Upper lobe of right lung (tissue), 1 donor: ENCODE data around the gene LTBP3. TPM values are rescaled to one million over a fixed set of nuclear protein-coding genes. Genes with fewer than 3 reads are reported as not detected.

ENCODE experiments used
- ATAC-seq: fragments of 200-7000 bp; cut with Tn5 transposase; one replicate; pipeline ENCODE4 v1.9.1; 2020; ENCODE audit warnings: mild to moderate bottlenecking, moderate library complexity
- DNase-seq: peaks from one replicate; pipeline ENCODE4 v3.0.0-alpha.2; 2020
- H3K27ac ChIP-seq: fragments of 200-600 bp; one replicate; pipeline ENCODE4 v1.8.0; 2022
- H3K27me3 ChIP-seq: fragments of 200-600 bp; one replicate; pipeline ENCODE4 v1.8.0; 2022; ENCODE audit warnings: mild to moderate bottlenecking
- H3K36me3 ChIP-seq: fragments of 200-600 bp; one replicate; pipeline ENCODE4 v1.8.0; 2022
- H3K4me1 ChIP-seq: fragments of 200-600 bp; one replicate; pipeline ENCODE4 v1.8.0; 2022
- H3K4me3 ChIP-seq: fragments of 200-600 bp; one replicate; pipeline ENCODE4 v1.8.0; 2022; ENCODE audit warnings: mild to moderate bottlenecking
- H3K9me3 ChIP-seq: fragments of 200-600 bp; one replicate; pipeline ENCODE4 v1.8.0; 2022
- intact Hi-C: fragments of 100-400 bp; cut with DNase I; formaldehyde crosslinking; loops from one replicate; pipeline ENCODE4 v1.11.0; 2022
- total RNA-seq: library from RNA; stranded (reverse); fragmentation: NEBNext Ultra II Directional; extraction: Animal tissue kit (Norgen Biotek cat#: 25700); gene quantifications from one replicate; pipeline ENCODE4 v1.2.1, GENCODE V29; 2021
- TF ChIP-seq, protein P1 (sequence below): fragments of 200-600 bp; IDR thresholded peaks from one replicate; pipeline ENCODE4 v1.8.0; 2022; ENCODE audit warnings: antibody characterized with exemption
- donor health status: DM: no; HTN: yes; CAD: no; lungs with severe emphysema.

Gene LTBP3
- total RNA-seq, 1 donor from 2014 or later, result 128 TPM

- intact Hi-C loops, result loop anchor here (5.0 kb wide), 1 partner anchor 74 kb away; no protein-coding TSS in a partner anchor
- H3K4me3 ChIP-seq, result peak overlapping the region; percentile 79
- TF ChIP-seq, protein P1, sequence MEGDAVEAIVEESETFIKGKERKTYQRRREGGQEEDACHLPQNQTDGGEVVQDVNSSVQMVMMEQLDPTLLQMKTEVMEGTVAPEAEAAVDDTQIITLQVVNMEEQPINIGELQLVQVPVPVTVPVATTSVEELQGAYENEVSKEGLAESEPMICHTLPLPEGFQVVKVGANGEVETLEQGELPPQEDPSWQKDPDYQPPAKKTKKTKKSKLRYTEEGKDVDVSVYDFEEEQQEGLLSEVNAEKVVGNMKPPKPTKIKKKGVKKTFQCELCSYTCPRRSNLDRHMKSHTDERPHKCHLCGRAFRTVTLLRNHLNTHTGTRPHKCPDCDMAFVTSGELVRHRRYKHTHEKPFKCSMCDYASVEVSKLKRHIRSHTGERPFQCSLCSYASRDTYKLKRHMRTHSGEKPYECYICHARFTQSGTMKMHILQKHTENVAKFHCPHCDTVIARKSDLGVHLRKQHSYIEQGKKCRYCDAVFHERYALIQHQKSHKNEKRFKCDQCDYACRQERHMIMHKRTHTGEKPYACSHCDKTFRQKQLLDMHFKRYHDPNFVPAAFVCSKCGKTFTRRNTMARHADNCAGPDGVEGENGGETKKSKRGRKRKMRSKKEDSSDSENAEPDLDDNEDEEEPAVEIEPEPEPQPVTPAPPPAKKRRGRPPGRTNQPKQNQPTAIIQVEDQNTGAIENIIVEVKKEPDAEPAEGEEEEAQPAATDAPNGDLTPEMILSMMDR, result no peak
- peak overlapping the region; percentile 100 for H3K27ac ChIP-seq
- ATAC-seq, result no peak
- H3K36me3 ChIP-seq, result peaks cover 56% of the 10 kb centered on the region
- no peak for DNase-seq
- H3K4me1 ChIP-seq, result peaks cover 24% of the 10 kb centered on the region
- H3K9me3 ChIP-seq, result no peaks in the 10 kb centered on the region
- no peaks in the 10 kb centered on the region for H3K27me3 ChIP-seq
Observed at GRCh38 chr11:65501472-65502273, 56.5 kb downstream of the LTBP3 start.

DNA sequence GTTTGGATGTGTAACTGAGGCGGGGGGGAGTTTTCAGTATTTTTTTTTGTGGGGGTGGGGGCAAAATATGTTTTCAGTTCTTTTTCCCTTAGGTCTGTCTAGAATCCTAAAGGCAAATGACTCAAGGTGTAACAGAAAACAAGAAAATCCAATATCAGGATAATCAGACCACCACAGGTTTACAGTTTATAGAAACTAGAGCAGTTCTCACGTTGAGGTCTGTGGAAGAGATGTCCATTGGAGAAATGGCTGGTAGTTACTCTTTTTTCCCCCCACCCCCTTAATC lies 57.0 kb downstream of the LTBP3 start:
- intact Hi-C loops, result loop anchor here (5.0 kb wide), 1 partner anchor 74 kb away; no protein-coding TSS in a partner anchor
- Histone ChIP-seq H3K36me3 (peaks cover 51% of the 10 kb centered on the region), H3K27me3 (no peaks in the 10 kb centered on the region), H3K4me1 (peaks cover 24% of the 10 kb centered on the region), H3K9me3 (no peaks in the 10 kb centered on the region), H3K4me3 (peak overlapping the region; percentile 79), H3K27ac (peak overlapping the region; percentile 100)
- DNase-seq, result no peak
- TF ChIP-seq, protein P1, result no peak
- no peak for ATAC-seq

DNA sequence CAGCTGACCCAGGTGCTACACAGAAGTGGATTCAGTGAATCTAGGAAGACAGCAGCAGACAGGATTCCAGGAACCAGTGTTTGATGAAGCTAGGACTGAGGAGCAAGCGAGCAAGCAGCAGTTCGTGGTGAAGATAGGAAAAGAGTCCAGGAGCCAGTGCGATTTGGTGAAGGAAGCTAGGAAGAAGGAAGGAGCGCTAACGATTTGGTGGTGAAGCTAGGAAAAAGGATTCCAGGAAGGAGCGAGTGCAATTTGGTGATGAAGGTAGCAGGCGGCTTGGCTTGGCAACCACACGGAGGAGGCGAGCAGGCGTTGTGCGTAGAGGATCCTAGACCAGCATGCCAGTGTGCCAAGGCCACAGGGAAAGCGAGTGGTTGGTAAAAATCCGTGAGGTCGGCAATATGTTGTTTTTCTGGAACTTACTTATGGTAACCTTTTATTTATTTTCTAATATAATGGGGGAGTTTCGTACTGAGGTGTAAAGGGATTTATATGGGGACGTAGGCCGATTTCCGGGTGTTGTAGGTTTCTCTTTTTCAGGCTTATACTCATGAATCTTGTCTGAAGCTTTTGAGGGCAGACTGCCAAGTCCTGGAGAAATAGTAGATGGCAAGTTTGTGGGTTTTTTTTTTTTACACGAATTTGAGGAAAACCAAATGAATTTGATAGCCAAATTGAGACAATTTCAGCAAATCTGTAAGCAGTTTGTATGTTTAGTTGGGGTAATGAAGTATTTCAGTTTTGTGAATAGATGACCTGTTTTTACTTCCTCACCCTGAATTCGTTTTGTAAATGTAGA lies 57.6 kb downstream of the LTBP3 start:
- H3K27ac ChIP-seq, result peak overlapping the region; percentile 100
- peak overlapping the region; percentile 79 for H3K4me3 ChIP-seq
- ATAC-seq (no peak), DNase-seq (peak; percentile 70)
- TF ChIP-seq, protein P1, result no peak
- no peaks in the 10 kb centered on the region for H3K9me3 ChIP-seq
- no peaks in the 10 kb centered on the region for H3K27me3 ChIP-seq
- intact Hi-C loops, result loop anchor here (5.0 kb wide), 1 partner anchor 73 kb away; no protein-coding TSS in a partner anchor
- H3K4me1 ChIP-seq, result peaks cover 24% of the 10 kb centered on the region
- H3K36me3 ChIP-seq, result peaks cover 46% of the 10 kb centered on the region

DNA sequence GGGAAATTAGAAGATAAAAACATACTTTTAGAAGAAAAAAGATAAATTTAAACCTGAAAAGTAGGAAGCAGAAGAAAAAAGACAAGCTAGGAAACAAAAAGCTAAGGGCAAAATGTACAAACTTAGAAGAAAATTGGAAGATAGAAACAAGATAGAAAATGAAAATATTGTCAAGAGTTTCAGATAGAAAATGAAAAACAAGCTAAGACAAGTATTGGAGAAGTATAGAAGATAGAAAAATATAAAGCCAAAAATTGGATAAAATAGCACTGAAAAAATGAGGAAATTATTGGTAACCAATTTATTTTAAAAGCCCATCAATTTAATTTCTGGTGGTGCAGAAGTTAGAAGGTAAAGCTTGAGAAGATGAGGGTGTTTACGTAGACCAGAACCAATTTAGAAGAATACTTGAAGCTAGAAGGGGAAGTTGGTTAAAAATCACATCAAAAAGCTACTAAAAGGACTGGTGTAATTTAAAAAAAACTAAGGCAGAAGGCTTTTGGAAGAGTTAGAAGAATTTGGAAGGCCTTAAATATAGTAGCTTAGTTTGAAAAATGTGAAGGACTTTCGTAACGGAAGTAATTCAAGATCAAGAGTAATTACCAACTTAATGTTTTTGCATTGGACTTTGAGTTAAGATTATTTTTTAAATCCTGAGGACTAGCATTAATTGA lies 58.3 kb downstream of the LTBP3 start:
- intact Hi-C loops, result loop anchor here (5.0 kb wide), 1 partner anchor 73 kb away; no protein-coding TSS in a partner anchor
- Histone ChIP-seq H3K27me3 (no peaks in the 10 kb centered on the region), H3K36me3 (peaks cover 38% of the 10 kb centered on the region), H3K9me3 (no peaks in the 10 kb centered on the region), H3K4me1 (peaks cover 25% of the 10 kb centered on the region), H3K4me3 (peak overlapping the region; percentile 79), H3K27ac (peak overlapping the region; percentile 100)
- ATAC-seq, result no peak
- no peak for DNase-seq
- TF ChIP-seq, protein P1, result no peak

DNA sequence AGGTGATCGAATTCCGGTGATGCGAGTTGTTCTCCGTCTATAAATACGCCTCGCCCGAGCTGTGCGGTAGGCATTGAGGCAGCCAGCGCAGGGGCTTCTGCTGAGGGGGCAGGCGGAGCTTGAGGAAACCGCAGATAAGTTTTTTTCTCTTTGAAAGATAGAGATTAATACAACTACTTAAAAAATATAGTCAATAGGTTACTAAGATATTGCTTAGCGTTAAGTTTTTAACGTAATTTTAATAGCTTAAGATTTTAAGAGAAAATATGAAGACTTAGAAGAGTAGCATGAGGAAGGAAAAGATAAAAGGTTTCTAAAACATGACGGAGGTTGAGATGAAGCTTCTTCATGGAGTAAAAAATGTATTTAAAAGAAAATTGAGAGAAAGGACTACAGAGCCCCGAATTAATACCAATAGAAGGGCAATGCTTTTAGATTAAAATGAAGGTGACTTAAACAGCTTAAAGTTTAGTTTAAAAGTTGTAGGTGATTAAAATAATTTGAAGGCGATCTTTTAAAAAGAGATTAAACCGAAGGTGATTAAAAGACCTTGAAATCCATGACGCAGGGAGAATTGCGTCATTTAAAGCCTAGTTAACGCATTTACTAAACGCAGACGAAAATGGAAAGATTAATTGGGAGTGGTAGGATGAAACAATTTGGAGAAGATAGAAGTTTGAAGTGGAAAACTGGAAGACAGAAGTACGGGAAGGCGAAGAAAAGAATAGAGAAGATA lies 59.0 kb downstream of the LTBP3 start, which contains the start of gene MALAT1:
Gene MALAT1 (plus strand): TSS at position 69 of the 736 bp plus-strand sequence.
- peak; percentile 93 for DNase-seq
- TF ChIP-seq, protein P1, result no peak
- Histone ChIP-seq H3K27ac (peak within 1 kb of the TSS; percentile 100), H3K4me3 (peak within 1 kb of the TSS; percentile 79), H3K36me3 (peaks cover 31% of the 10 kb centered on the region), H3K27me3 (no peaks in the 10 kb centered on the region), H3K4me1 (peaks cover 29% of the 10 kb centered on the region), H3K9me3 (no peaks in the 10 kb centered on the region)
- peak; percentile 49 for ATAC-seq
- intact Hi-C loops, result no loop called here
